Urinary bladder (tissue), 4 donors: ENCODE data around the gene BSDC1. TPM values are rescaled to one million over a fixed set of nuclear protein-coding genes. Genes with fewer than 3 reads are reported as not detected.
A peak's percentile ranks its signal among the peaks of the same experiment; 100 is the strongest.

Experiments
- DNase-seq: peaks from one replicate; pipeline ENCODE4 v3.0.0-alpha.2; 2015; ENCODE audit errors: extremely low spot score
- H3K27ac ChIP-seq: one replicate; pipeline ENCODE4 v1.5.1; 2013; ENCODE audit warnings: low read depth, mild to moderate bottlenecking, moderate library complexity
- H3K36me3 ChIP-seq: one replicate; pipeline ENCODE4 v1.6.1; 2013; ENCODE audit warnings: mild to moderate bottlenecking, moderate library complexity; ENCODE audit not compliant: insufficient read depth
- H3K4me1 ChIP-seq: one replicate; pipeline ENCODE4 v1.6.1; 2013; ENCODE audit warnings: mild to moderate bottlenecking, moderate library complexity; ENCODE audit not compliant: insufficient read depth
- H3K4me3 ChIP-seq: one replicate; pipeline ENCODE4 v1.5.1; 2013; ENCODE audit warnings: low read depth, low read length
- WGBS: extraction: QIAGEN DNeasy Blood & Tissue Kit; methylation state at CpG from one replicate; pipeline ENCODE4 v1.1.7; 2013; 5-methylcytosine and 5-hydroxymethylcytosine counted together
- polyA plus RNA-seq: library from polyadenylated mRNA; stranded (reverse); fragments of 200-250 nt; gene quantifications from one replicate; pipeline ENCODE4 v1.2.3, GENCODE V29; 2013
- total RNA-seq: library from RNA; depleted of rRNA; stranded (reverse); fragments of >200 nt; gene quantifications from one replicate; pipeline ENCODE4 v1.2.3, GENCODE V29; 2014
- donor health status: healthy with polysubstance abuse.
- donor health status: healthy.

BSDC1 gene
- total and polyA plus RNA-seq, 2 donors = 50.4 to 53.3 TPM

GRCh38 chr1:32380057-32380456, 14.2 kb downstream of the BSDC1 start:
- Histone ChIP-seq H3K4me1 (no peaks in the 10 kb centered on the region), H3K36me3 (peaks cover 10% of the 10 kb centered on the region), H3K4me3 (no peak overlapping the region), H3K27ac (no peak overlapping the region)
- WGBS = 89% methylated on average over 9 of the region's 9 CpGs
- no peak for DNase-seq

DNA sequence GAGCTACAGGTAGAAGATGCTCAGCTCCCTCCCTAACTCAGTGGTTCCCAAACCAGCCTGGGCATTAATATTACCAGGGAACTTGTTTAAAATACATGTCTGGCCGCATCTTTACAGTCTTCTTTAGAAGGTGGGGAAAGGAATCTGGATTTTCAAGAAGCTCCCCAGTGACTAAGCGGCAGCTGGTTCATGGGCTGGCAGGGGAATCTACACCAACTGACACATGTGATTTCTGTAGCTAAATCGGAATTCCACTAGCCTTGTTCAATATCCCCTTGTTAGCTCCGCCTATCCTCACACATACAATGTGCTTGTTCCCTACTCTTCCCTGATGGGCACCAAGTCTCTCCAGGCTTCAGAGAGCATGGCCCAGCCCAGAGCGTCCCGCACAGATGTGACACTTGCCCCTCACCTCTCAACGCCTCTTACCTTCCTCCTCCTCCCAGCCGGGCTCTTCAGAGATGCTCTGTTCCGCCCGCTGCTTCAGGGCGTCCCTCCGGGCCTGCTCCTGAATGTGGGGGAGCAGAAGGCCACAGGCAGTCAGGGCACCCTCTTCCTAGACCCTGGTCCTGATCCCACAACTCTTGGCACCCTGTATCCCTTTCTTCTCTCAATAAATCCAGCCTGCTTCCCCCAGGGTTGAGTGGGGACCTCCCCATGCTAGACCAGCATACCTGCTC, 16.6 kb downstream of the BSDC1 start:
- H3K36me3 ChIP-seq = peaks cover 9% of the 10 kb centered on the region
- H3K4me3 ChIP-seq = no peak overlapping the region
- WGBS = 91% methylated on average over 12 of the region's 12 CpGs
- no peak overlapping the region for H3K27ac ChIP-seq
- H3K4me1 ChIP-seq = no peaks in the 10 kb centered on the region
- DNase-seq = no peak

DNA sequence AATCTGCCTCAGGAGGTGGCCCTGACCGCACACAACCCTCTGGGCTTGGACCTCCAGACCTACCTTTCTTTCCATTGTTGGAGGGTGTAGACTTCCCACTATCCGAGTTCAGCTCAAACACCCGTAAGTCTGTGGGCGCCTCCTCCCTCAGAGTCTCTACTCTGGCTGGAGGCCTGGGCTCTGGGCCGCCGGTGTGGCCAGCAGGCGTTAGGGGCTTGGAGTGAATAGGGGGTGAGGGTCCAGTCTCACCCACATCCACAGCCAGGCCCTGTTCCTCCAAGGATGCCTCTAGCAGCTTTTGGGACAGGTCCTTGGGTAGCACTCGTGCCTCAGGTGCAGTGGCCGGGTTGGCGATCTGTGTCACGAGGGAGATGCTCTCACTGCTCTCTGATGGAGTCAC, 18.0 kb downstream of the BSDC1 start:
- no peak for DNase-seq
- H3K36me3 ChIP-seq = peaks cover 8% of the 10 kb centered on the region
- H3K4me1 ChIP-seq = no peaks in the 10 kb centered on the region
- 92% methylated on average over 11 of the region's 11 CpGs for WGBS
- H3K27ac ChIP-seq = no peak overlapping the region
- H3K4me3 ChIP-seq = no peak overlapping the region

DNA sequence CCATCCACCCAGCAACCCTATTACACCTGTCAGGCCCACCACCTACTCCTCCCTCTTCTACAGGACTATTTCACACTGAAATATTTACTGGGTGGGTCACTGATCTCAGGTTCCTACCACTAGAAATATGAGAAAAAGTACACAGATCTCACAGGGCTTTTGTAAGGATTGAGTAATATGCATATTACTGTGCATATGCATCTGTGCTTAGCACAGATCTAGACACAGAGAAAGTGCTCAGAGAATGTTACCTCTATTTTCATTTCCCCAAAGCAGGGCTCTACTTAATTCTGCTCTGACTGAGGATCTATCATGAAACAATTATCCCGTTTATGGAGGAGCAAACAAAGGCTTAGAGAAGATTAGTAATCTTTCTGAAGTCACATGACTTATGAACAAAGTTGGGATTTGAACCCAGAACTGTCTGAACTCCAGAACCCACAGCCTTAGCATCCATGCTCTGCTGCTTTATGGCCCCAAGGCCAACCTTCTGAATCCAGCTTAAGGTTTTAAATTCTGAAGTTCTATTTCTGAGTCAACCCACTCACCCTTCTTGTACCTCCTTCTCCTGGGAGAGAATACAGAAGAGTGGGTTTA, 20.1 kb downstream of the BSDC1 start:
- 46% methylated on average over 1 of the region's 1 CpG for WGBS
- Histone ChIP-seq H3K4me1 (no peaks in the 10 kb centered on the region), H3K27ac (no peak overlapping the region), H3K4me3 (no peak overlapping the region), H3K36me3 (peaks cover 12% of the 10 kb centered on the region)
- DNase-seq = no peak

- H3K27ac ChIP-seq = no peak overlapping the region
- H3K4me1 ChIP-seq = no peaks in the 10 kb centered on the region
- H3K36me3 ChIP-seq = peaks cover 15% of the 10 kb centered on the region
- 90% methylated on average over 5 of the region's 5 CpGs for WGBS
- H3K4me3 ChIP-seq = no peak overlapping the region
- no peak for DNase-seq
Observed at GRCh38 chr1:32372149-32372756, 22.0 kb downstream of the BSDC1 start.

GRCh38 chr1:32367912-32368635, 26.2 kb downstream of the BSDC1 start:
- no peak for DNase-seq
- 95% methylated on average over 7 of the region's 7 CpGs for WGBS
- no peaks in the 10 kb centered on the region for H3K4me1 ChIP-seq
- H3K36me3 ChIP-seq = peaks cover 8% of the 10 kb centered on the region
- no peak overlapping the region for H3K4me3 ChIP-seq
- H3K27ac ChIP-seq = no peak overlapping the region

GRCh38 chr1:32365445-32365844, 28.8 kb downstream of the BSDC1 start:
- 91% methylated on average over 6 of the region's 6 CpGs for WGBS
- peaks cover 3% of the 10 kb centered on the region for H3K4me1 ChIP-seq
- peaks cover 8% of the 10 kb centered on the region for H3K36me3 ChIP-seq
- DNase-seq = no peak
- no peak overlapping the region for H3K27ac ChIP-seq
- no peak overlapping the region for H3K4me3 ChIP-seq

DNA sequence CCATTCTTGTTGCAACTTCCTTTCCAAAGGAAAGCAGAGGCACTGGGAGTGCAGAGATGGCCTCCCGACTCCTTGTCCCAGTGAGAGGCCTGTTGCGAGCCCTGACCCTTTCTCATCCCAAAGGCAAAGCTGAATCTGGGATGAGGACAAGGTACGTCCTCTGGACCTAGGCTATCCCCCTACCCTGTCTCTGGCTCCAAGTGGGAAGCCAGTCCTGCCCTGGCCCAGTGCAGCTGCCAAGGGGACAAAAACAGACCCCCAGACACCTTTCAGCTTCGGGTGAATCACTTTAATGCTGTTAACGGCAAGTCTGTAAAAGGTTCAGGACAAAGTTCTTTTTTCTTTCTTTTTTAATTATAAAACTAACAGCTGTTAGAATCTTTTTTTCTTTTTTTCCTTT, 29.4 kb downstream of the BSDC1 start:
- no peak overlapping the region for H3K4me3 ChIP-seq
- no peak for DNase-seq
- WGBS = 91% methylated on average over 5 of the region's 5 CpGs
- H3K4me1 ChIP-seq = peaks cover 3% of the 10 kb centered on the region
- no peak overlapping the region for H3K27ac ChIP-seq
- H3K36me3 ChIP-seq = peaks cover 8% of the 10 kb centered on the region

DNA sequence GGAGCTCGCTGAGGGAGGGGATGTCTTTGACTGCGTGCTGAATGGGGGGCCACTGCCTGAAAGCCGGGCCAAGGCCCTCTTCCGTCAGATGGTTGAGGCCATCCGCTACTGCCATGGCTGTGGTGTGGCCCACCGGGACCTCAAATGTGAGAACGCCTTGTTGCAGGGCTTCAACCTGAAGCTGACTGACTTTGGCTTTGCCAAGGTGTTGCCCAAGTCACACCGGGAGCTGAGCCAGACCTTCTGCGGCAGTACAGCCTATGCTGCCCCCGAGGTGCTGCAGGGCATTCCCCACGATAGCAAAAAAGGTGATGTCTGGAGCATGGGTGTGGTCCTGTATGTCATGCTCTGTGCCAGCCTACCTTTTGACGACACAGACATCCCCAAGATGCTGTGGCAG, 30.5 kb downstream of the BSDC1 start:
- no peak overlapping the region for H3K27ac ChIP-seq
- H3K4me3 ChIP-seq = no peak overlapping the region
- 92% methylated on average over 12 of the region's 12 CpGs for WGBS
- no peak for DNase-seq
- H3K4me1 ChIP-seq = peaks cover 3% of the 10 kb centered on the region
- H3K36me3 ChIP-seq = no peaks in the 10 kb centered on the region

DNA sequence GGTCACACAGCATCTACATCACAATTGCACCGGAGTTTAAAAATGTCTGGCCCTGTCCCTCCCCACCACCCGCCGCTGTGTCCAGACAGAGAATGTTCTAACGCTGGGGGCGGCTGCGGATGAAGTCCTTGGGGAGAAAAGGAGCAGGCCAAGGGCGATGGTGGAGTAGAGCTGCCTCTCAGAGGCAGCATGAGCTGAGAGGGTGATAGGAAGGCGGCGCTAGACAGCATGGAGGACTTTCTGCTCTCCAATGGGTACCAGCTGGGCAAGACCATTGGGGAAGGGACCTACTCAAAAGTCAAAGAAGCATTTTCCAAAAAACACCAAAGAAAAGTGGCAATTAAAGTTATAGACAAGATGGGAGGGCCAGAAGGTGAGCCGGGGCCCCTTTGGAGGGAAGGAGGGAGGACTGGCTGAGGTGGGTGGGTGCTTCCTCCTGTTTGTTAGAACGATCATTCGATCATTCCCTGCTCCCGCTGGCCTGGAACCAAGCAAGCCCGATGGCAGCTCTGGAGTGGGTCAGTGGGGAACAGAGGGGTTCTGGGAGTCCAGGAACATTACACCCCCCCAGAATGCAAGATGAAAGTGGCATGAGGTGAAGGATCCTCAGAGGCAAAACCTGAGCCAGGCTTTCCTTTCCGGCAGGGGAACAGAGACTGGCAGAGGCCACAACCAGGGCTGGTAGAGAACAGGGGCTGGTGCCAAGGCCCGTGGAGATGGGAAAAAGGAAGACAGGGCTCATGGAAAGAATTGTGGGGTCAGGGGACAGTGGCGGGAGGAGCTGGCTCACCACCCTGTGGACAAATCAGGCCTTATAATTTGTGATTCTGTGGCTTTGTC, 31.5 kb downstream of the BSDC1 start, which contains the start of the genes FAM229A and TSSK3:
TSS of gene FAM229A (minus strand) at position 12 of the 840 bp plus-strand sequence. CDS start 394 bp downstream, outside the sequence.
TSS of gene TSSK3 (plus strand) at position 66 of the 840 bp plus-strand sequence. CDS start at position 229, 163 bp downstream.
- Histone ChIP-seq H3K4me3 (peak within 1 kb of the TSS; percentile 34), H3K27ac (no peak within 1 kb of the TSS), H3K36me3 (no peaks in the 10 kb centered on the region), H3K4me1 (peaks cover 3% of the 10 kb centered on the region)
- 59% methylated on average over 17 of the region's 17 CpGs for WGBS
- no peak for DNase-seq

- no peak for DNase-seq
- no peaks in the 10 kb centered on the region for H3K36me3 ChIP-seq
- no peak overlapping the region for H3K27ac ChIP-seq
- H3K4me1 ChIP-seq = peaks cover 3% of the 10 kb centered on the region
- peak overlapping the region; percentile 34 for H3K4me3 ChIP-seq
- 2% methylated on average over 91 of the region's 91 CpGs for WGBS
Observed at GRCh38 chr1:32361674-32362473, 32.4 kb downstream of the BSDC1 start.

DNA sequence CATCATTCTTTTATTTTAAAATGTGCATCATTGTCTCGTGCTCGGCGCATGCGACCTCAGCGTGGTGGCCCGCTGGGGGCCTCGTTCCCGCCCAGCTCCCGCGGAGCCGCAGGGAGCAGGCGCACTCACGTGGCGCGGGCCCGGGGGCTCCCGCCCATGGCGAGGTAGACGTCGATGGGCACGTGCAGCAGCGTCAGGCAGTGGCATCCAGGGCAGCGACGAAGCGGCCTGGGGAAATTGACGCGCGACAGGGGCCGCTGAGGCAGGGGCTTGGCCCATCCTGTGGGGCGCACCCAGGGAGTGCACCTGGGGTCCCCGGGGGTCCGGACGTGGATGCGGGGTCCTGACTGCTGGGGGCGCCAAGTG, 33.0 kb downstream of the BSDC1 start:
- peaks cover 3% of the 10 kb centered on the region for H3K4me1 ChIP-seq
- H3K36me3 ChIP-seq = no peaks in the 10 kb centered on the region
- 52% methylated on average over 35 of the region's 35 CpGs for WGBS
- no peak overlapping the region for H3K27ac ChIP-seq
- peak overlapping the region; percentile 34 for H3K4me3 ChIP-seq
- no peak for DNase-seq
